HG02884 (cell line): ENCODE measurements around the gene PKP4.
A peak's percentile ranks its signal among the peaks of the same experiment; 100 is the strongest.
"Not testable (repeated sequence)": the region's sequence is repeated elsewhere in the genome, so short reads cannot be mapped to it uniquely, and the experiment has no call there.

ENCODE experiments used
- ATAC-seq: cut with Tn5 transposase; IDR thresholded peaks from one replicate; pipeline ENCODE4 v1.9.1; 2021; ENCODE audit warnings: mild to moderate bottlenecking, moderate library complexity; ENCODE audit not compliant: unreplicated experiment

Gene PKP4

GRCh38 chr2:158456309-158457066 lies at the start of gene PKP4, which contains the start of gene CCDC148:
Gene PKP4 (plus strand): TSS chr2:158456952. CDS start chr2:158533185, 76,233 bp downstream.
Gene CCDC148 (minus strand): TSS chr2:158456753. CDS start chr2:158456439, 314 bp downstream.
- ATAC-seq: peak; percentile 93

- no peak for ATAC-seq
Measured at GRCh38 chr2:158407031-158407430, 49.7 kb upstream of the PKP4 start.

- no peak for ATAC-seq
Measured at GRCh38 chr2:158410132-158410531, 46.6 kb upstream of the PKP4 start.

- ATAC-seq: no peak
Measured at GRCh38 chr2:158411748-158412147, 45.0 kb upstream of the PKP4 start.

GRCh38 chr2:158412206-158412605 lies 44.5 kb upstream of the PKP4 start:
- ATAC-seq: no peak

- no peak for ATAC-seq
Measured at GRCh38 chr2:158413581-158413980, 43.2 kb upstream of the PKP4 start.

- no peak for ATAC-seq
Measured at GRCh38 chr2:158414538-158414937, 42.2 kb upstream of the PKP4 start.

GRCh38 chr2:158432117-158432516 lies 24.6 kb upstream of the PKP4 start:
- no peak for ATAC-seq

GRCh38 chr2:158433716-158434115 lies 23.0 kb upstream of the PKP4 start:
- ATAC-seq: not testable (repeated sequence)

- ATAC-seq: not testable (repeated sequence)
Measured at GRCh38 chr2:158439062-158439461, 17.7 kb upstream of the PKP4 start.

GRCh38 chr2:158443606-158444005 lies 13.1 kb upstream of the PKP4 start:
- ATAC-seq: no peak

GRCh38 chr2:158457092-158457825 lies 507 bp downstream of the PKP4 start:
- peak; percentile 18 for ATAC-seq

GRCh38 chr2:158457826-158458616 lies 1.3 kb downstream of the PKP4 start:
- peak; percentile 38 for ATAC-seq

- no peak for ATAC-seq
Measured at GRCh38 chr2:158458617-158458920, 1.8 kb downstream of the PKP4 start.

- ATAC-seq: no peak
Measured at GRCh38 chr2:158459161-158460003, 2.6 kb downstream of the PKP4 start.

- no peak for ATAC-seq
Measured at GRCh38 chr2:158460632-158461297, 4.0 kb downstream of the PKP4 start.

GRCh38 chr2:158463496-158464095 lies 6.8 kb downstream of the PKP4 start:
- no peak for ATAC-seq

GRCh38 chr2:158464426-158465281 lies 7.9 kb downstream of the PKP4 start:
- peak; percentile 78 for ATAC-seq

- ATAC-seq: no peak
Measured at GRCh38 chr2:158467248-158467647, 10.5 kb downstream of the PKP4 start.
